H1 (cell line): ENCODE data around the gene ANAPC16. TPM values are rescaled to one million over a fixed set of nuclear protein-coding genes. Genes with fewer than 3 reads are reported as not detected.

Experiments used
- CTCF ChIA-PET: fragments of 300-600 bp; sonication (Branson Sonifier 250); formaldehyde crosslinking; loops from one replicate; lab custom pipeline; 2021; ENCODE audit not compliant: partially characterized antibody; lab: Charles Lee
- POLR2A ChIA-PET: fragments of 300-600 bp; sonication (Branson Sonifier 250); formaldehyde crosslinking; loops from one replicate; lab custom pipeline; 2021; ENCODE audit warnings: inconsistent platforms; ENCODE audit not compliant: partially characterized antibody; lab: Charles Lee
- DNase-seq, 2 experiments: peaks; one replicate each; pipeline versions ENCODE4 v3.0.0 to v3.0.0-alpha.2; 2010 to 2022; ENCODE audit warnings: low spot score in 2 of 2, low read depth in 1 of 2, mixed read lengths in 1 of 2
- FAIRE-seq: peaks from 2 replicates; lab custom pipeline; 2011; peaks lifted over from hg19 to GRCh38; lab: Jason Lieb, UNC
- H2AFZ ChIP-seq: 2 replicates; pipeline ENCODE4 v1.8.1; 2012; ENCODE audit warnings: low read length, inconsistent platforms
- H2AK5ac ChIP-seq: 2 replicates; pipeline ENCODE4 v1.6.1; 2013; ENCODE audit warnings: low read depth, low read length
- H2BK120ac ChIP-seq: replicated peaks from 2 replicates; pipeline ENCODE3; 2013; ENCODE audit warnings: low read depth, low read length, inconsistent platforms
- H2BK12ac ChIP-seq: 2 replicates; pipeline ENCODE4 v1.6.1; 2013; ENCODE audit warnings: low read depth, low read length
- H2BK15ac ChIP-seq: 2 replicates; pipeline ENCODE4 v1.6.1; 2013; ENCODE audit warnings: low read length
- H2BK20ac ChIP-seq: 2 replicates; pipeline ENCODE4 v1.6.1; 2013; ENCODE audit warnings: low read length
- H2BK5ac ChIP-seq: 2 replicates; pipeline ENCODE4 v1.6.1; 2013; ENCODE audit warnings: low read depth, low read length
- H3K14ac ChIP-seq: 2 replicates; pipeline ENCODE4 v1.6.1; 2013; ENCODE audit warnings: inconsistent platforms; ENCODE audit not compliant: insufficient read length
- H3K18ac ChIP-seq: 2 replicates; pipeline ENCODE4 v1.6.1; 2013; ENCODE audit warnings: low read length; ENCODE audit errors: extremely low read depth
- H3K23ac ChIP-seq: 2 replicates; pipeline ENCODE4 v1.6.1; 2013; ENCODE audit warnings: inconsistent platforms; ENCODE audit not compliant: insufficient read length
- H3K23me2 ChIP-seq: 2 replicates; pipeline ENCODE4 v1.6.1; 2013; ENCODE audit warnings: low read depth, low read length
- H3K27ac ChIP-seq: 2 replicates; pipeline ENCODE4 v1.6.1; 2011; ENCODE audit warnings: low read depth, low read length, inconsistent platforms
- H3K27me3 ChIP-seq, 4 experiments: replicated peaks in 1 of 4; 1 replicate in 1 of 4; 2 replicates in 3 of 4; pipeline versions ENCODE4 v1.6.1 to v1.8.1; 2011 to 2013; ENCODE audit warnings: low read length in 3 of 4, mild to moderate bottlenecking in 3 of 4, inconsistent platforms in 2 of 4, mixed read lengths in 2 of 4, moderate library complexity in 1 of 4; ENCODE audit not compliant: control insufficient read depth in 3 of 4, insufficient read depth in 3 of 4; ENCODE audit errors: extremely low read depth in 1 of 4
- H3K36me3 ChIP-seq, 4 experiments: 2 replicates each; pipeline versions ENCODE4 v1.6.1 to v1.8.1; 2011 to 2013; ENCODE audit warnings: mild to moderate bottlenecking in 4 of 4, low read length in 3 of 4, moderate library complexity in 2 of 4, control low read depth in 1 of 4, inconsistent platforms in 1 of 4; ENCODE audit not compliant: insufficient read depth in 4 of 4, control insufficient read depth in 2 of 4
- H3K4ac ChIP-seq: replicated peaks from 2 replicates; pipeline ENCODE3; 2013; ENCODE audit warnings: low read length, low read depth, mixed read lengths, inconsistent platforms; ENCODE audit not compliant: insufficient read length
- H3K4me1 ChIP-seq, 4 experiments: replicated peaks in 1 of 4; 1 replicate in 1 of 4; 2 replicates in 3 of 4; pipeline versions ENCODE4 v1.6.1 to v1.8.1; 2011 to 2013; ENCODE audit warnings: low read length in 3 of 4, inconsistent platforms in 2 of 4, mixed read lengths in 1 of 4; ENCODE audit not compliant: insufficient read depth in 4 of 4, control insufficient read depth in 3 of 4
- H3K4me2 ChIP-seq, 2 experiments: 2 replicates each; pipeline versions ENCODE4 v1.6.1 to v1.8.1; 2011 to 2013; ENCODE audit warnings: low read depth in 2 of 2, low read length in 2 of 2, control low read depth in 1 of 2, inconsistent platforms in 1 of 2, mild to moderate bottlenecking in 1 of 2; ENCODE audit not compliant: insufficient read depth in 1 of 2
- H3K4me3 ChIP-seq, 4 experiments: fragments of 200-600, 300-600 bp in 1 of 4; sonication (generic), shearing (Covaris generic), sonication (Bioruptor Twin) in 1 of 4; 2 replicates each; pipeline versions ENCODE4 v1.5.1 to v1.8.1; 2011 to 2016; ENCODE audit warnings: low read length in 4 of 4, low read depth in 3 of 4, control low read depth in 2 of 4, inconsistent platforms in 2 of 4, mild to moderate bottlenecking in 2 of 4, mixed read lengths in 1 of 4, moderate library complexity in 1 of 4; ENCODE audit not compliant: insufficient read depth in 2 of 4; ENCODE audit errors: extremely low read depth in 1 of 4
- H3K56ac ChIP-seq: replicated peaks from 2 replicates; pipeline ENCODE3; 2013; ENCODE audit warnings: low read depth, mild to moderate bottlenecking, mixed read lengths, low read length, inconsistent platforms; ENCODE audit not compliant: insufficient read length
- H3K79me1 ChIP-seq: 2 replicates; pipeline ENCODE4 v1.6.1; 2013; ENCODE audit warnings: low read depth, low read length, control low read depth
- H3K79me2 ChIP-seq, 2 experiments: 2 replicates each; pipeline versions ENCODE4 v1.6.1 to v1.8.1; 2012 to 2013; ENCODE audit warnings: low read length in 2 of 2, mild to moderate bottlenecking in 2 of 2, inconsistent platforms in 1 of 2; ENCODE audit not compliant: insufficient read depth in 2 of 2, control insufficient read depth in 1 of 2
- H3K9ac ChIP-seq, 4 experiments: replicated peaks in 1 of 4; 1 replicate in 1 of 4; 2 replicates in 3 of 4; pipeline versions ENCODE4 v1.6.1 to v1.8.1; 2011 to 2013; ENCODE audit warnings: low read depth in 3 of 4, low read length in 3 of 4, control low read depth in 2 of 4, mild to moderate bottlenecking in 2 of 4, moderate library complexity in 2 of 4, inconsistent platforms in 1 of 4; ENCODE audit errors: extremely low read depth in 1 of 4
- H3K9me3 ChIP-seq, 2 experiments: 2 replicates each; pipeline versions ENCODE4 v1.6.1 to v1.8.1; 2012 to 2013; ENCODE audit warnings: mild to moderate bottlenecking in 2 of 2, moderate library complexity in 2 of 2, control low read depth in 1 of 2, inconsistent platforms in 1 of 2, low read depth in 1 of 2, low read length in 1 of 2, mixed read lengths in 1 of 2; ENCODE audit not compliant: insufficient read depth in 2 of 2
- H4K20me1 ChIP-seq, 2 experiments: replicated peaks in 1 of 2; 2 replicates each; pipeline versions ENCODE3 to v1.8.1; 2011 to 2013; ENCODE audit warnings: inconsistent platforms in 2 of 2, low read length in 2 of 2, mild to moderate bottlenecking in 1 of 2; ENCODE audit not compliant: insufficient read depth in 2 of 2, control insufficient read depth in 1 of 2
- H4K5ac ChIP-seq: 2 replicates; pipeline ENCODE4 v1.6.1; 2013; ENCODE audit warnings: low read length, low read depth, mixed read lengths, inconsistent platforms; ENCODE audit not compliant: insufficient read length
- H4K8ac ChIP-seq: 2 replicates; pipeline ENCODE4 v1.8.0; 2013; ENCODE audit warnings: mild to moderate bottlenecking, moderate library complexity, low read length, inconsistent platforms; ENCODE audit not compliant: insufficient read depth; ENCODE audit errors: extremely low read depth
- H4K91ac ChIP-seq: replicated peaks from 2 replicates; pipeline ENCODE3; 2013; ENCODE audit warnings: low read length, mixed read lengths, inconsistent platforms; ENCODE audit not compliant: insufficient read length
- EGR1 ChIP-seq: IDR thresholded peaks from 2 replicates; pipeline ENCODE4 v1.6.1; 2011; ENCODE audit warnings: low read depth, low read length, borderline replicate concordance
- POLR2A ChIP-seq, 2 experiments: IDR thresholded peaks; 1 replicate in 1 of 2; 2 replicates in 1 of 2; pipeline ENCODE4 v1.6.1; 2011; ENCODE audit warnings: low read depth in 2 of 2, low read length in 2 of 2, mild to moderate bottlenecking in 2 of 2; ENCODE audit errors: control extremely low read depth in 1 of 2
- RAD21 ChIP-seq, 2 experiments: IDR thresholded peaks in 1 of 2; conservative IDR thresholded peaks in 1 of 2; 2 replicates each; pipeline ENCODE4 v1.6.1; 2011; ENCODE audit warnings: low read depth in 2 of 2, low read length in 2 of 2, improper control_type of control experiment in 1 of 2, inconsistent platforms in 1 of 2, mild to moderate bottlenecking in 1 of 2, moderate library complexity in 1 of 2
- RBBP5 ChIP-seq: IDR thresholded peaks from 2 replicates; pipeline ENCODE4 v1.7.1; 2012; ENCODE audit warnings: low read depth, mild to moderate bottlenecking, inconsistent platforms, low read length, moderate library complexity, borderline replicate concordance
- SIN3A ChIP-seq, 2 experiments: IDR thresholded peaks in 1 of 2; conservative IDR thresholded peaks in 1 of 2; 2 replicates each; pipeline ENCODE4 v1.6.1; 2011 to 2012; ENCODE audit warnings: low read length in 2 of 2, improper control_type of control experiment in 1 of 2, low read depth in 1 of 2, mild to moderate bottlenecking in 1 of 2
- SIRT6 ChIP-seq: IDR thresholded peaks from one replicate; pipeline ENCODE4 v1.7.1; 2012; ENCODE audit warnings: low read length, inconsistent platforms
- SP1 ChIP-seq: IDR thresholded peaks from 2 replicates; pipeline ENCODE4 v1.6.1; 2011; ENCODE audit warnings: low read depth, low read length
- SP4 ChIP-seq: IDR thresholded peaks from 2 replicates; pipeline ENCODE4 v1.6.1; 2012; ENCODE audit warnings: low read length, inconsistent platforms
- TEAD4 ChIP-seq: IDR thresholded peaks from 2 replicates; pipeline ENCODE4 v1.6.1; 2012; ENCODE audit warnings: low read depth, low read length, inconsistent platforms, mixed read lengths
- WGBS, 2 experiments: shearing (Covaris generic) in 1 of 2; methylation state at CpG; one replicate each; pipeline versions ENCODE4 v1.1.6 to v1.1.7; 2013 to 2015; ENCODE audit warnings: low lambda C conversion rate in 2 of 2, mixed read lengths in 2 of 2, inconsistent platforms in 1 of 2, low coverage in 1 of 2, missing lambda C conversion rate in 1 of 2; ENCODE audit not compliant: insufficient replicate concordance in 2 of 2, insufficient coverage in 1 of 2, insufficient read length in 1 of 2; ENCODE audit errors: extremely low coverage in 1 of 2, missing lambda C conversion rate in 1 of 2; 5-methylcytosine and 5-hydroxymethylcytosine counted together
- polyA plus RNA-seq, 7 experiments: library from polyadenylated mRNA; depleted of rRNA in 3 of 7; stranded (reverse) in 5 of 7; unstranded in 2 of 7; fragments of >200 nt in 5 of 7; fragments of 200-250 nt in 2 of 7; gene quantifications; 1 replicate in 5 of 7; 2 replicates in 1 of 7; 4 replicates in 1 of 7; pipeline versions ENCODE4 v1.2.1 to v1.2.3, GENCODE V29; 2011 to 2013; ENCODE audit warnings: missing spikeins in 2 of 7, mixed read lengths in 2 of 7
- total RNA-seq: library from RNA; stranded (reverse); fragmentation: NEBNext Ultra II Directional; extraction: Animal tissue kit (Norgen Biotek cat#: 25700); gene quantifications from 2 replicates; pipeline ENCODE4 v1.2.1, GENCODE V29; 2021
- TF ChIP-seq, protein P1 (sequence below): IDR thresholded peaks from 2 replicates; pipeline ENCODE4 v1.6.1; 2012; ENCODE audit warnings: inconsistent platforms

Gene ANAPC16
- total and polyA plus RNA-seq, 2 of the 8 experiments (the other 6 are each of a cell fraction or from before 2014, with no cell fraction given): 53.1 to 57.4 TPM

- no peaks in the 10 kb centered on the region for H3K79me1 ChIP-seq
- peak overlapping the region in 1 of 4 experiments; percentile 17; a peak in 1 of 8 replicates for H3K4me3 ChIP-seq
- H3K56ac ChIP-seq: no peak overlapping the region
- no peak overlapping the region for H3K14ac ChIP-seq
- H2BK20ac ChIP-seq: peak overlapping the region; percentile 99
- FAIRE-seq (no peak), DNase-seq (peak in 1 of 2 experiments; percentile 80)
- peak overlapping the region; percentile 82 for H2BK5ac ChIP-seq
- H2BK120ac ChIP-seq: peak overlapping the region; percentile 36
- peak overlapping the region; percentile 32; the same call in 1 of the 2 replicates for H2AK5ac ChIP-seq
- peak overlapping the region; percentile 81 for H2BK15ac ChIP-seq
- H3K4ac ChIP-seq: peak overlapping the region; percentile 57
- H3K4me1 ChIP-seq: peaks cover 5 to 16% (median 13%) of the 10 kb centered on the region in 4 experiments
- peak overlapping the region; percentile 47 for H4K91ac ChIP-seq
- no peak overlapping the region for H3K23ac ChIP-seq
- peak overlapping the region; percentile 95; the same call in 1 of the 2 replicates for H4K8ac ChIP-seq
- POLR2A ChIA-PET: interaction anchor here (0.9 to 24.2 kb wide), 9 partner anchors 8 to 72 kb away, joined by 3 to 673 read pairs (median 3); partner anchors contain the start of gene DDIT4
- H3K4me2 ChIP-seq: peak overlapping the region; percentile 48 to 54; a peak in 3 of 4 replicates
- CTCF ChIA-PET: interaction anchor here (0.6 to 1.4 kb wide), 10 partner anchors 8 to 481 kb away, joined by 3 to 5 read pairs (median 4); partner anchors contain the start of genes ANAPC16 and ASCC1
- WGBS, 2 experiments: 23% methylated on average over 13 of the region's 15 CpGs; no CpG with 5 or more reads in 1 of the 2 experiments
- H4K5ac ChIP-seq: peak overlapping the region; percentile 93
- peak overlapping the region; percentile 93 for H3K18ac ChIP-seq
- H3K27me3 ChIP-seq: no peaks in the 10 kb centered on the region
- H2BK12ac ChIP-seq: peak overlapping the region; percentile 98
- H3K79me2 ChIP-seq: no peaks in the 10 kb centered on the region
- H3K27ac ChIP-seq: peak overlapping the region; percentile 42; the same call in 1 of the 2 replicates
- no peaks in the 10 kb centered on the region for H3K23me2 ChIP-seq
- H2AFZ ChIP-seq: peak overlapping the region; percentile 72; the same call in 1 of the 2 replicates
- no peaks in the 10 kb centered on the region for H3K9me3 ChIP-seq
- H3K9ac ChIP-seq: peak overlapping the region in 3 of 4 experiments; percentile 20 to 38 (median 32); a peak in 4 of 7 replicates
- no peaks in the 10 kb centered on the region for H3K36me3 ChIP-seq
- no peaks in the 10 kb centered on the region for H4K20me1 ChIP-seq
- TF ChIP-seq RBBP5: peak; percentile 78; the same call in 1 of the 2 replicates
- peak; percentile 31 to 36; a peak in 3 of 4 replicates for TF ChIP-seq RAD21 (IDR thresholded peaks at IDR 0.05 in 1 of 2, conservative IDR thresholded peaks at IDR 0.05 in 1 of 2; ENCODE audit: low read depth in 2 of 2, low read length in 2 of 2)
- TF ChIP-seq SP1: peak; percentile 21; the same call in 1 of the 2 replicates
- TF ChIP-seq SP4: 0 out of 2 replicates have a peak, but pooled peaks have one; percentile 52
- TF ChIP-seq EGR1: no peak
- peak; percentile 31; the same call in 1 of the 2 replicates for TF ChIP-seq TEAD4
- 0 out of 4 replicates have a peak, but pooled peaks of 1 of the 2 experiments have one; percentile 63 for TF ChIP-seq SIN3A (conservative IDR thresholded peaks at IDR 0.05 in 1 of 2, IDR thresholded peaks at IDR 0.05 in 1 of 2; ENCODE audit: low read depth in 1 of 2, low read length in 2 of 2)
- TF ChIP-seq, protein P1, sequence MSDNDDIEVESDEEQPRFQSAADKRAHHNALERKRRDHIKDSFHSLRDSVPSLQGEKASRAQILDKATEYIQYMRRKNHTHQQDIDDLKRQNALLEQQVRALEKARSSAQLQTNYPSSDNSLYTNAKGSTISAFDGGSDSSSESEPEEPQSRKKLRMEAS: peak; percentile 54
- TF ChIP-seq SIRT6: no peak
- 0 out of 3 replicates have a peak, but pooled peaks of 1 of the 2 experiments have one; percentile 45 for TF ChIP-seq POLR2A (IDR thresholded peaks at IDR 0.05; ENCODE audit: control extremely low read depth in 1 of 2, low read depth in 2 of 2, low read length in 2 of 2)
Measured at GRCh38 chr10:72254813-72255568, 39.2 kb downstream of the ANAPC16 start.
